C4-2B (cell line): Measurements from ENCODE around the gene CSGALNACT2.

Experiments used
- H3K27ac ChIP-seq: fragments of 450-650 bp; 2 replicates; pipeline ENCODE4 v1.5.1; 2017
- ZFX ChIP-seq: fragments of 450-650 bp; IDR thresholded peaks from 2 replicates; pipeline ENCODE4 v1.6.1; 2017
- TF ChIP-seq, protein P1 (sequence below): fragments of 450-650 bp; conservative IDR thresholded peaks from 2 replicates; pipeline ENCODE4 v1.5.1; 2017; ENCODE audit warnings: mild to moderate bottlenecking

The CSGALNACT2 gene

DNA sequence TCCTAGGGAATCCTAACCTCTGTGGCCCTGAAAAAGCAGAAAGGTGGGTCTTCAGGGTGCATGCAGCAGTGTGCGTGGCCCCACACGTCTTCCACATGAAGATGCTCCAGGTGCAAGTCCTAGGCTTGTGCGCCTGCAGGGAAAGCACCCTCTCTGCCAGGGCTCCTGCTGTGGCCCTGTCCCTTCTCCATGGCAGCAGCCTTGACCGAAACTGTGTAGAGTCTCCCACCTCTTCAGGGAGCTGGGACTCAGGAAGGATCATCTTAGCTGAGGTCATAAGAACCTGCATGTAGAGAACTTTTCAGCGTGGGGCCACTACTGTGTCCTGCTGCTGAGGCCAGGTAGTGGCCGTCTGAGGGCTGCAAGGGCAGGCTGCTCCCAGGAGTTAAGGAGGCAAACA lies 6.3 kb upstream of the CSGALNACT2 start:
- H3K27ac ChIP-seq, result no peak overlapping the region
- TF ChIP-seq, protein P1, sequence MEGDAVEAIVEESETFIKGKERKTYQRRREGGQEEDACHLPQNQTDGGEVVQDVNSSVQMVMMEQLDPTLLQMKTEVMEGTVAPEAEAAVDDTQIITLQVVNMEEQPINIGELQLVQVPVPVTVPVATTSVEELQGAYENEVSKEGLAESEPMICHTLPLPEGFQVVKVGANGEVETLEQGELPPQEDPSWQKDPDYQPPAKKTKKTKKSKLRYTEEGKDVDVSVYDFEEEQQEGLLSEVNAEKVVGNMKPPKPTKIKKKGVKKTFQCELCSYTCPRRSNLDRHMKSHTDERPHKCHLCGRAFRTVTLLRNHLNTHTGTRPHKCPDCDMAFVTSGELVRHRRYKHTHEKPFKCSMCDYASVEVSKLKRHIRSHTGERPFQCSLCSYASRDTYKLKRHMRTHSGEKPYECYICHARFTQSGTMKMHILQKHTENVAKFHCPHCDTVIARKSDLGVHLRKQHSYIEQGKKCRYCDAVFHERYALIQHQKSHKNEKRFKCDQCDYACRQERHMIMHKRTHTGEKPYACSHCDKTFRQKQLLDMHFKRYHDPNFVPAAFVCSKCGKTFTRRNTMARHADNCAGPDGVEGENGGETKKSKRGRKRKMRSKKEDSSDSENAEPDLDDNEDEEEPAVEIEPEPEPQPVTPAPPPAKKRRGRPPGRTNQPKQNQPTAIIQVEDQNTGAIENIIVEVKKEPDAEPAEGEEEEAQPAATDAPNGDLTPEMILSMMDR, result no peak
- TF ChIP-seq ZFX, result no peak

DNA sequence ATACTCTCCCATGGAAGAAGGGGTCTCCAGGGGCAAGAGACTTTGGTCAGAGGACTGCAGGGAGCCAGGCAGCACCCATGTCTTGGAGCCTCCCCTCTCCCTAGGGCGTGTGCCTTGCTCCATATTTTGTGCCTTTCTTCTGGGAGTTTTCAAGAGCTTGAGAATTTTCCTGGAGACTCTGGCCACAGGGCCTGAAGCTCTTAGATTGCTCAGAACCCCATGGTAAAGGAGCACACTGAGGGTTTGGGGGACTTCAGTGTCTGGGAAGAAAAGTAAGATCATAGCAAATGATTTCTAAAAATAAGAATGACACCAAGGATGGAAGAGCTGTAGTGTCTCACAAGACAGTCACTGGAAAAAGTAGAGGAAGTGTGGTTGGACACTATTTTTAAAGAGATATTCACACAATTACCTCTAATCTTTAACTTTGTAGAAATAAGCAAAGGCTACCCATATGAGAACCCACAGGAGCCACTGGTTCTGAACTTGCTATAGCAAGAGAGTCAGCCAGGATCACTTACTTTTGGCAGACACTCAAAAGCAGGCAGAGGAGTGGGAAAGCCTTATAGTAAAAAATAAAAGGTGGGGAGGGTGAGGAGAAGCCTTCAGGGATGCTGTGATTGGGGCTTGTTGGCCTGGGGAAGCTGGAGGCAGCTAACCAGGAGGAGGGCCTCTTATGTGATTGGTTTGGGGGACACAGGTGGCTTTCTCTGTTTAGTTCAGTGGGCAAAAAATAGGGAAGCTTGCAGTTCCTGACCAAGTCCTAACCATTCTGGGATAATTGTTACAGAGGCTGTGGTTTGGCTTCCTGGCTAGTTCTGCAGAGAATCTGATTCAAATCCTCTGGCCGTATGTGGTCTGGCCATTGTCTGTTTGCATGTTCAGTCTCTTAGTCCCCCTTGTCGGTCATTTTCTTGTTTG lies 5.1 kb upstream of the CSGALNACT2 start:
- no peak for TF ChIP-seq ZFX
- TF ChIP-seq, protein P1, result no peak
- H3K27ac ChIP-seq, result no peak overlapping the region

DNA sequence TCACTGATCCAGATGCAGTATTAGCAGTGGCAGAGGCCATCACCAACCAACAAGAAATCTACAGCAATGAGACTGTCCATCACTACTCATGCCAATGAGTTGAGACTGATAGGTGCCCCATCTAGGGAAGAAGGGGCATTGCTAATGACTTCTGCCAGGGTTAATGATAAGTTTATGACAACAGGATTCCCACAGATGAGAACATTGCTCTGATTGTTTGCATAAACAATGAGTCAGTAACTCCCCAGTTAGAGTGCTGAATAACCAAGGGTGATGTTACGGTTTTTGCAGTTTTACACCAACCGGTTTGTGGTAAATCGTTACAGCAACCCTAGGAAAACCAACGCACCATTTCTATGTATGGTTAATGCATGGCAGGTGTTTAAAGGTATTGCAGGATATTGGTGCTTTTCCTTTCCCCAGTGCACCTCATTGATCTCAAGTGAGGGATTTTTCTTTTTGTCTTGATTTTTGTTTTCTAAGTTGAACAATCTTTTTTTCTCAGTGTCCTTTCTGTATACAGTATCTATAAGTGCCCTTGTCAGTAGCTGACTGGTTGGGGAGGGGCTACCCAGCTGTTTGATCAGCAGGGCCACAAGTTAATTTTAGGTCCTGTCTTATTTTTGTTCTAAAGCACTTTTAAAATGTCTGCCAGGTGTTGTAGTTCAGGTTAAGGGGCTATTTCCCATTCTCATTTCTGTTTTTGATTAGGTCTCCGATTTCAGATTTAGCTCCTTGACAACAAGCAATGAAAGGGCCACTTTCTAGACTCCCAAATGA lies 3.9 kb upstream of the CSGALNACT2 start:
- TF ChIP-seq, protein P1, result no peak
- TF ChIP-seq ZFX, result no peak
- H3K27ac ChIP-seq, result no peak overlapping the region

DNA sequence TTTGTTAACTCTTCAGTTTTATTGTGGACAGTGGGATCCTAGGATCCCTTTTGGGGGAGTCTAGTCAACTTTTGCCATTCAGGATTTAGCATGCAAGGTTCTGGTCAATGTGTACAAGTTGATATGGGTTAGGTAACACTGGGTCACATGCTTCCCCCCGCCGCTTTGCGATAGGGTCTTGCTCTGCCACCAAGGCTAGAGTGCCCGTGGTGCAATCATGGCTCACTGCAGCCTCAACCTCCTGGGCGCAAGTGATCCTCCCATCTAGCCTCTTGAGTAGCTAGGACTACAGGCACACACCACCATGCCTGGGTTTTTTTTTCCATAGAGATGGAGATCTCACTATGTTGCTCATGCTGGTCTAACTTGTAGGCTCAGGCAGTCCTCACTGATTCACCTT lies 3.2 kb upstream of the CSGALNACT2 start:
- H3K27ac ChIP-seq, result no peak overlapping the region
- TF ChIP-seq, protein P1, result no peak
- no peak for TF ChIP-seq ZFX

DNA sequence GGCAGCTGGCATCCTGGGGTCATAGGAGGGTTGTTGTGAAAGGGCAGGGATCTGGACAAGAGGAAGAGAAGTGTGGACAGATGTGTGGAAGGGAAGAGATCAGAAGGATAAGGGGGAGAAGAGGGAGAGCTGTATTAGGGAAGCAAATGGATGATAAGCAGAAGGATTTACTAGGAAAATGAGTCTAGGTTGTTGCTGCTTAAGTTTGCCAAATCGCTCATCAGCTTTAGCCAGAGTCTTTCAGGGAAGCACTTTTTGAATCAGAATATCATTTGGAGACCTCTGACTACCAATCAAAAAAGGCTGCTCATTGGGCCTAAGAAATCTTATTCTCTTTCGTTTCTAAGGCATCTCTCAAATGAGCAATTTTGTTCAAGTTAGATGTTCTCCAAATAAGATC lies 2.6 kb upstream of the CSGALNACT2 start:
- H3K27ac ChIP-seq, result no peak overlapping the region
- no peak for TF ChIP-seq ZFX
- TF ChIP-seq, protein P1, result no peak

DNA sequence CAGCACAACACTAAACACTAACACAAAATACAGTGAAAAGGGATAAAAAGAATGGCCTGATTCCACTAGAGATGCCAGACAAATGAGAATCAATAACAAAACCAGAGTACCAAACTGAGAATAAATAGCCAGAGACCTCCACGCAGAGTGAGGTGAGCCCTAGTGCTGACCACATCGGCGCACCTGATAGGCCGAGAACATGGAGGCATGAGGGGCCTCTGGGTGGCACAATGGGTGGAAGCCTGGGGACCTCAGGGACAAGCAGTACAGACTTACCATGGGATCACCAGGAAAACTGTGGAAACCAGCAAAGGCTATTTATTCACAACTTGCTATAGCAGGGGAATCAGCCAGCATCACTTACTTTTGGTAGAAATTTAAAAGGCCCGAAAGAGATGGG lies 1.8 kb upstream of the CSGALNACT2 start:
- H3K27ac ChIP-seq, result no peak overlapping the region

More for the DNA sequence above, 1.8 kb upstream of the CSGALNACT2 start:
- TF ChIP-seq, protein P1, result no peak
- no peak for TF ChIP-seq ZFX
